Prostate gland (tissue), 2 donors: ENCODE data around the gene FGGY.

Experiments
- POLR2A ChIP-seq: fragments of 450-650 bp; IDR thresholded peaks from one replicate; pipeline ENCODE4 v1.6.1; 2016; ENCODE audit warnings: antibody characterized with exemption, mild to moderate bottlenecking
- POLR2AphosphoS5 ChIP-seq: sonication (generic); formaldehyde crosslinking; IDR thresholded peaks from one replicate; pipeline ENCODE4 v1.6.1; 2017; ENCODE audit warnings: antibody characterized with exemption
- TF ChIP-seq, protein P1 (sequence below), 4 experiments: fragments of 200-600 bp in 2 of 4; fragments of 450-650 bp in 2 of 4; sonication (generic) in 2 of 4; IDR thresholded peaks; 1 replicate in 3 of 4; 2 replicates in 1 of 4; pipeline ENCODE4 v1.5.1; 2016 to 2019; ENCODE audit warnings: antibody characterized with exemption in 4 of 4, mild to moderate bottlenecking in 2 of 4, moderate library complexity in 2 of 4

DNA sequence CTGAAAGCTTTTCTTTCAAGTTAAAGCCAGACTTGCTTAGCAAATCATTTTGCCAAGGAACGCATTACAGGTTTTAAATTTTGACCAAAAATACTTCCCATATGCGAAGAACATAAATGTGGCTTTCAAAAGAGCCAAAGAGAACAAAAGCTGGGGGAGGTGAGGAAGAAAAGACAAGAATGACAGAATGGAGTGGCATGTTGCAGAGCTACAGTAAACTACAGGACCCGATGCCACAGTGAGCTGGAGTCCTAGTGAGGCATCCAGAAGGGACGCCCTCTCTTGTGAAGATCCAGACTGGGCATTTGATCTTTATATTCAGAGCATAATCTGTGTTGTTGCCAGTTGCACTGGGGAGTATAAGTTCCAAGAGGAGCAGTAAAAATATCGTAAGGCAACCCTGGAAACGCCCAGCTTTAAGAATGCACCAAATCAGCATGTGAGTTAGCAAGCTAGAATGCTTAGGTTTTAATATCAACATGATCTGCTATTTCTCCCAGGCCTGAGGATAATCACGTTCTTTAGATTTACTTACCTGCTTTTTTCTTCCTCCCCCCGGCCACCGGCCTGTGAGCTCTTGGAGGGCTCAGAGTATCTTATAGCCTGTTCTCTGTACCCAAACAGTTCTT, 469.4 kb downstream of the FGGY start:
- no peak for TF ChIP-seq POLR2AphosphoS5
- no peak for TF ChIP-seq POLR2A
- TF ChIP-seq, protein P1, sequence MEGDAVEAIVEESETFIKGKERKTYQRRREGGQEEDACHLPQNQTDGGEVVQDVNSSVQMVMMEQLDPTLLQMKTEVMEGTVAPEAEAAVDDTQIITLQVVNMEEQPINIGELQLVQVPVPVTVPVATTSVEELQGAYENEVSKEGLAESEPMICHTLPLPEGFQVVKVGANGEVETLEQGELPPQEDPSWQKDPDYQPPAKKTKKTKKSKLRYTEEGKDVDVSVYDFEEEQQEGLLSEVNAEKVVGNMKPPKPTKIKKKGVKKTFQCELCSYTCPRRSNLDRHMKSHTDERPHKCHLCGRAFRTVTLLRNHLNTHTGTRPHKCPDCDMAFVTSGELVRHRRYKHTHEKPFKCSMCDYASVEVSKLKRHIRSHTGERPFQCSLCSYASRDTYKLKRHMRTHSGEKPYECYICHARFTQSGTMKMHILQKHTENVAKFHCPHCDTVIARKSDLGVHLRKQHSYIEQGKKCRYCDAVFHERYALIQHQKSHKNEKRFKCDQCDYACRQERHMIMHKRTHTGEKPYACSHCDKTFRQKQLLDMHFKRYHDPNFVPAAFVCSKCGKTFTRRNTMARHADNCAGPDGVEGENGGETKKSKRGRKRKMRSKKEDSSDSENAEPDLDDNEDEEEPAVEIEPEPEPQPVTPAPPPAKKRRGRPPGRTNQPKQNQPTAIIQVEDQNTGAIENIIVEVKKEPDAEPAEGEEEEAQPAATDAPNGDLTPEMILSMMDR (IDR thresholded peaks at IDR 0.05), result no peak
